ENCODE results near the gene HTRA1. TPM values are rescaled to one million over a fixed set of nuclear protein-coding genes. Genes with fewer than 3 reads are reported as not detected.
A peak's percentile ranks its signal among the peaks of the same experiment; 100 is the strongest.

The HTRA1 gene
- total RNA-seq, 6 experiments from 2014 or later, result 55.0 to 67.2 (median 61.9) TPM

DNA sequence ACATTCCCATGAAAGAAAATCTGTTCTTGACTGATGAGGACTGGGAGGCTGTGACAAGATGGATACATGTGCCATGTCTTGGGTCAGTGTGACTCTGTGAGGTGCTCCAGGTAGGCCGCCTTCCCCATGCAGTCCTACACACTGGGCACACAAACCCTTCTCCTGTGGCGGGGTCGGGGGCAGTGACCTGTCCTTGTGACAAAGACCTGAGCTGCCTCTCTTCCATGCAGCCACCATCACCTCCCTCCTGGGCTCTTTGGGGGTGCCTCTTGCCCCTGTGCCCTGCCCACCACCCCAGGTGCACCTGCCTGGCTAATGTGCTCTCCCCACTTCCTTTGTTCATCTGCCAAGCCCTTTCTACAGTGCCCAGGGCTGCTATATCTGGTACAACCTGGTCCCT lies 63.5 kb downstream of the HTRA1 start:
- Mint-ChIP-seq H3K27ac (no peak overlapping the region), H3K9me3 (no peaks in the 10 kb centered on the region; the same call in 1 of the 2 replicates), H3K27me3 (ENCODE audit: insufficient read depth) (peaks cover 9% of the 10 kb centered on the region), H3K36me3 (ENCODE audit: low read depth) (no peaks in the 10 kb centered on the region), H3K4me1 (ENCODE audit: low read depth) (no peaks in the 10 kb centered on the region), H3K4me3 (no peak overlapping the region)
- TF ChIP-seq, protein P1, sequence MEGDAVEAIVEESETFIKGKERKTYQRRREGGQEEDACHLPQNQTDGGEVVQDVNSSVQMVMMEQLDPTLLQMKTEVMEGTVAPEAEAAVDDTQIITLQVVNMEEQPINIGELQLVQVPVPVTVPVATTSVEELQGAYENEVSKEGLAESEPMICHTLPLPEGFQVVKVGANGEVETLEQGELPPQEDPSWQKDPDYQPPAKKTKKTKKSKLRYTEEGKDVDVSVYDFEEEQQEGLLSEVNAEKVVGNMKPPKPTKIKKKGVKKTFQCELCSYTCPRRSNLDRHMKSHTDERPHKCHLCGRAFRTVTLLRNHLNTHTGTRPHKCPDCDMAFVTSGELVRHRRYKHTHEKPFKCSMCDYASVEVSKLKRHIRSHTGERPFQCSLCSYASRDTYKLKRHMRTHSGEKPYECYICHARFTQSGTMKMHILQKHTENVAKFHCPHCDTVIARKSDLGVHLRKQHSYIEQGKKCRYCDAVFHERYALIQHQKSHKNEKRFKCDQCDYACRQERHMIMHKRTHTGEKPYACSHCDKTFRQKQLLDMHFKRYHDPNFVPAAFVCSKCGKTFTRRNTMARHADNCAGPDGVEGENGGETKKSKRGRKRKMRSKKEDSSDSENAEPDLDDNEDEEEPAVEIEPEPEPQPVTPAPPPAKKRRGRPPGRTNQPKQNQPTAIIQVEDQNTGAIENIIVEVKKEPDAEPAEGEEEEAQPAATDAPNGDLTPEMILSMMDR (IDR thresholded peaks at IDR 0.05), result no peak
- no peak for DNase-seq

DNA sequence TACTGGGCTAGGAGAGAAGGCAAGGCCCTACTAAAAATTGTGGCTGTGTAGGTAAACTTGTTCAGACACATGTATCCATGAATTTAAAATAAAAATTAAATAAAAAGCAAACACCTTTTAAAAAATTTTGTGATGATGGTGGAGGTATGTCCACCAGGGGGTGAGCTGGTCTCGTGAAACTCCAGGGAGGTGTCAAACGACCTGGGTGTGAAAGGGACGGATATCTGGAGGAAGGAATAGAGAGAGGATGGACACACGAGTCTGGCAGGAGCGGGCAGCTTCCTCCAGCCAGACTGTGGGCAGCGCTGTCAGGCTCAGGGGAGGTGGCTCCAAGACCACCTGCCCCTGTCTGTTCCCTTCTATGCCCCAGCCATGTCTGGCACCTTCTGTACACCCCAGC lies 64.4 kb downstream of the HTRA1 start:
- no peak for DNase-seq
- TF ChIP-seq, protein P1 (IDR thresholded peaks at IDR 0.05), result peak; percentile 63
- Mint-ChIP-seq H3K27me3 (ENCODE audit: insufficient read depth) (peaks cover 16% of the 10 kb centered on the region), H3K27ac (no peak overlapping the region), H3K9me3 (no peaks in the 10 kb centered on the region; the same call in 1 of the 2 replicates), H3K4me3 (no peak overlapping the region), H3K4me1 (ENCODE audit: low read depth) (no peaks in the 10 kb centered on the region), H3K36me3 (ENCODE audit: low read depth) (no peaks in the 10 kb centered on the region)

DNA sequence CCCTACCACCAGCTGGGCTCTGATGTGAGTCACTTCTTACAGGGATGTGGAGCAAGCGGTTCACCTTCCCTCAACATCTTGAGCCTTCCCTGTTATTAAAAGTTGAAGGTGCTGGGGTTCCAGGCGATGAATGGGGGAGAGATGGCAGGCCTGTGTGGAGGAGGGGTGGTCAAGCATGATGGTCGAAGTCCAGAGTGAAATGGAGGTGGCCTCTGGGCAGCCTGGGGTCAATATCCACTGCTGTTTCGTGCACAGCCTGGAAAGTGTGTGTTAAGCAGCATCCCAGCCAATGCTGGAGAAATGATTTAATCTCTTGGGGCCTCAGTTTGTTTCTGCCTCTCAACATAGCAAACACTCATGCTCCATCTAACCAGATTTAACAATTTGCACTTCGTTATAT lies 65.5 kb downstream of the HTRA1 start:
- no peaks in the 10 kb centered on the region; the same call in 1 of the 2 replicates for H3K9me3 Mint-ChIP-seq
- no peaks in the 10 kb centered on the region for H3K4me1 Mint-ChIP-seq (ENCODE audit: low read depth)
- H3K27me3 Mint-ChIP-seq (ENCODE audit: insufficient read depth), result peaks cover 19% of the 10 kb centered on the region
- no peak overlapping the region for H3K4me3 Mint-ChIP-seq
- DNase-seq, result no peak
- H3K36me3 Mint-ChIP-seq (ENCODE audit: low read depth), result no peaks in the 10 kb centered on the region
- no peak overlapping the region for H3K27ac Mint-ChIP-seq
- TF ChIP-seq, protein P1 (IDR thresholded peaks at IDR 0.05), result no peak

DNA sequence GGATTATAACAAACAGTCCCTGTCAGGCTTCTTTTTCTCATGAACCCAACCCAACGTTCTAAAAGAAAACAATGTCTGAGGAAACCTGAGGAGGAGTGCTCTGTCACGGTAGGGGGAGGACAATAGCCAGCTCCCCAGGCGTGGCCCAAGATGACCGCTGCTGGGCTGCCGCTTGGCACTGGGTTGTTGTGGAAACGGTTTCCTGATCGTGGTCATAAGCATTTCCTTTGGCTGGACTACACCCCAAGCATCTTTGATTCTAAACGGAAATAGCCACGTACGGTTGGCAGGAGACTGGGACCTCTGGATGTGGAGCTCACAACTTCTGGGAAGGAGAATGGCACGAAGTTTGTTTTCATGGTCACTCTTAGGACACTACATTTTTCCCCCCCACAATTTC lies 68.8 kb downstream of the HTRA1 start:
- Mint-ChIP-seq H3K27ac (no peak overlapping the region), H3K4me1 (ENCODE audit: low read depth) (no peaks in the 10 kb centered on the region), H3K4me3 (no peak overlapping the region), H3K36me3 (ENCODE audit: low read depth) (no peaks in the 10 kb centered on the region), H3K27me3 (ENCODE audit: insufficient read depth) (peaks cover 16% of the 10 kb centered on the region), H3K9me3 (no peaks in the 10 kb centered on the region)
- DNase-seq, result no peak
- TF ChIP-seq, protein P1 (IDR thresholded peaks at IDR 0.05), result no peak

DNA sequence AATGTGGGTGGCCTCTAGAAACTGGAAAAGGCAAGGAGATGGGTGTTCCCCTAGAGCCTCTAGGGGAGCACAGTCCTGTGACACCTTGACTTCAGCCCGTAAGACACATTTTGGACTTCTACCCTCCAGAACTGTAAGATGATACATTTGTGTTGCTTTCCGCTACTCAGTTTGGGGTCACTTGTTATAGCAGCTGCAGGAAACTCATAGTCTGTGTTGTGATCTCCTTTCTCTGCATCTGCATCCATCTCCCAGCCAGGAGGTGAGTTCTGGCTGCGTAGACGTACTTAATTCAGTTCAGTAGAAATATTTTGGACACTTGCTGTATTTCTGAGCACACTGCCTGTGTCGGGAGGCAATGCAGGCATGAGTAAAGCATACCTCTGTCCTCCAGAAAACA lies 69.9 kb downstream of the HTRA1 start:
- Mint-ChIP-seq H3K9me3 (no peaks in the 10 kb centered on the region; the same call in 1 of the 2 replicates), H3K4me1 (ENCODE audit: low read depth) (no peaks in the 10 kb centered on the region), H3K4me3 (no peak overlapping the region), H3K27me3 (ENCODE audit: insufficient read depth) (peaks cover 21% of the 10 kb centered on the region), H3K27ac (no peak overlapping the region), H3K36me3 (ENCODE audit: low read depth) (no peaks in the 10 kb centered on the region)
- DNase-seq, result no peak
- TF ChIP-seq, protein P1 (IDR thresholded peaks at IDR 0.05), result no peak

DNA sequence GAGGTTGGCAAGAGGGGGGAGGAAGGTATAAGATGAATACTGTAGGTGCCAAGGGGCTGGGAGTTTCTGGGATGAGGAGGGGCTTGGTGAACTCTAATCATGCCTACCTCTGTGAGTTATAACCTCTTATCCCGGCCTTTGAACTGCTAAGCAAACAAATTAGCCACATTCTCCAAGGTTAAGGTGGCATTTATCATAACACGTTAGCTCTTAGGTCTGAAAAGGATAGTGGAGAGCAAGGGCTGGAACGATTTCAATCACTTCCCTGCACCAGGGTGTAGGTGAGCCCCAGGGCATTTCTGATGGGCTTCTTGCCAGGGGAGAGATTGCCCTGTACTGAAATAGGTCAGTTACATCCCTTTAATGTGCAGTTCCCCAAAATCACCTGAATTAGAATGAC lies 70.6 kb downstream of the HTRA1 start:
- TF ChIP-seq, protein P1 (IDR thresholded peaks at IDR 0.05), result no peak
- no peak overlapping the region for H3K27ac Mint-ChIP-seq
- no peaks in the 10 kb centered on the region for H3K4me1 Mint-ChIP-seq (ENCODE audit: low read depth)
- DNase-seq, result no peak
- H3K4me3 Mint-ChIP-seq, result no peak overlapping the region
- no peaks in the 10 kb centered on the region; the same call in none of the 2 replicates for H3K9me3 Mint-ChIP-seq
- peaks cover 21% of the 10 kb centered on the region for H3K27me3 Mint-ChIP-seq (ENCODE audit: insufficient read depth)
- H3K36me3 Mint-ChIP-seq (ENCODE audit: low read depth), result no peaks in the 10 kb centered on the region
